ES-I3 (cell line): ENCODE results near the gene CX3CR1.
"Not testable (repeated sequence)": the region's sequence is repeated elsewhere in the genome, so short reads cannot be mapped to it uniquely, and the experiment has no call there.

ENCODE experiments used
- H3K36me3 ChIP-seq: 2 replicates; pipeline ENCODE4 v1.6.1; 2013; ENCODE audit warnings: mild to moderate bottlenecking, low read length, control low read depth, moderate library complexity; ENCODE audit not compliant: insufficient read depth
- H3K4me1 ChIP-seq: 2 replicates; pipeline ENCODE4 v1.6.1; 2013; ENCODE audit warnings: mild to moderate bottlenecking, control low read depth, low read length; ENCODE audit not compliant: insufficient read depth
- H3K9ac ChIP-seq: 2 replicates; pipeline ENCODE4 v1.6.1; 2013; ENCODE audit warnings: low read depth, mild to moderate bottlenecking, low read length, moderate library complexity
- H3K9me3 ChIP-seq: 2 replicates; pipeline ENCODE4 v1.6.1; 2013; ENCODE audit warnings: mild to moderate bottlenecking, low read length, moderate library complexity; ENCODE audit not compliant: control insufficient read depth, insufficient read depth

The CX3CR1 gene

GRCh38 chr3:39234651-39235050, 45.2 kb downstream of the CX3CR1 start:
- H3K9me3 ChIP-seq, result no peaks in the 10 kb centered on the region; the same call in 1 of the 2 replicates

GRCh38 chr3:39232859-39233258, 47.0 kb downstream of the CX3CR1 start:
- Histone ChIP-seq H3K9me3 (no peaks in the 10 kb centered on the region; the same call in 1 of the 2 replicates), H3K36me3 (no peaks in the 10 kb centered on the region), H3K4me1 (no peaks in the 10 kb centered on the region), H3K9ac (no peak overlapping the region)

More at GRCh38 chr3:39234651-39235050, 45.2 kb downstream of the CX3CR1 start:
- Histone ChIP-seq H3K9ac (no peak overlapping the region), H3K4me1 (no peaks in the 10 kb centered on the region), H3K36me3 (no peaks in the 10 kb centered on the region)

DNA sequence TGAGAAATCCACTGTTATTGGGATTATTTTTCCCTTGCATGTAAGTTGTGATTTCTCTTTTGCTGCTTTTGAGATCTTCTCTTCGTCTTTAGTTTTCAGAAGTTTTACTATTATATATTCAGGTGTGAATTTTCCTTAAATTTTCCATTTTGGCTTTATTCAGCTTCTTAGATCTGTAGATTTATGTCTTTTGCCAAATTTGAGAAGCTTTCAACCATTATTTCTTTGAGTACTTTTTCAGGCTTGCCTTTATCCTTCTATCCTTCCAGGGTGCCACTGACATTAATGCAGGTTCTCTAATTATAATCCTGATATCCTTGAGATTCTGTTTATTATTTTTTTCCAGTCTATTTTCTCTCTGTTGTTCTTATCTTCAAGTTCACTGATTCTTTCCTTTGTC, 49.4 kb downstream of the CX3CR1 start:
- no peaks in the 10 kb centered on the region for H3K4me1 ChIP-seq
- H3K9me3 ChIP-seq, result no peaks in the 10 kb centered on the region; the same call in 1 of the 2 replicates
- H3K9ac ChIP-seq, result no peak overlapping the region
- no peaks in the 10 kb centered on the region for H3K36me3 ChIP-seq

- no peaks in the 10 kb centered on the region; the same call in 1 of the 2 replicates for H3K9me3 ChIP-seq
- H3K9ac ChIP-seq, result no peak overlapping the region
These were observed 51.3 kb downstream of the CX3CR1 start for GRCh38 chr3:39228496-39228895.

GRCh38 chr3:39227596-39227995, 52.2 kb downstream of the CX3CR1 start:
- not testable (repeated sequence) for H3K4me1 ChIP-seq, H3K9me3 ChIP-seq, H3K9ac ChIP-seq, H3K36me3 ChIP-seq

More at GRCh38 chr3:39228496-39228895, 51.3 kb downstream of the CX3CR1 start:
- H3K4me1 ChIP-seq, result no peaks in the 10 kb centered on the region
- no peaks in the 10 kb centered on the region for H3K36me3 ChIP-seq

- Histone ChIP-seq H3K36me3 (no peaks in the 10 kb centered on the region), H3K4me1 (no peaks in the 10 kb centered on the region), H3K9ac (no peak overlapping the region), H3K9me3 (no peaks in the 10 kb centered on the region)
These were observed 53.6 kb downstream of the CX3CR1 start for GRCh38 chr3:39226106-39226741.

DNA sequence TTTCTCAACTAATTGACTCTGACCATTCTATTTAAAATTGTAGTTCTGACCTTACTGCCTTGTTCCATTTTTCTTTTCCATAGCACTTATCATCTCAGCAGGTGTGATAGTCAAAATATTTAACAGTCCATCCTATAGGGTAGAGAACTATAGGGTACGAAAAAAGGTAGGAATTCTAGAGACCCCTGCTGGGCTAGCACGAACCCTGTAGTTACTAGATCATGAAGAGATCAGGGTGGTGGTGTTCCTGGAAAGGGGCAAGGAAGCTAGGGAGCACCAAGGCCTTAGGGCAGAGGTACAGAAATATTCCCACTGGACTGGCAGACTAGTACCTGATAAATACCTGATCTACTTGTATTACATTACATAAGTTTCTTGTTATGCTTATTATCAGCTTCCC, 55.5 kb downstream of the CX3CR1 start:
- H3K4me1 ChIP-seq, result no peaks in the 10 kb centered on the region

DNA sequence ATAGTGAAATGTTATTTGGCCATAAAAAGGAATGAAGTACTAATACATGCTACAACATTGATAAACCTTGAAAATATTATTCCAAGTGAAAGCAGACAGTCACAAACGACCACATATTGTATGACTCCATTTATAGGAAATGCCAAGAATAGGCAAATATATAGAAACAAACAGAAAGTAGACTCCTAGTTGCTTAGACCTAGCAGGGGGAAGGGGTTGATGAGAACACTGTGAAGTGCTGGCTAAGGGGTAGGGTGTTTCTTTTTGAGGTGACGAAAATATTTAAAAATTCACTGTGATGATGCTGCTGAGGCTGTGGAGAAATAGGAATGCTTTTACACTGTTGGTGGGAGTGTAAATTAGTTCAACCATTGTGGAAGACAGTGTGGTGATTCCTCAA, 56.9 kb downstream of the CX3CR1 start:
- no peaks in the 10 kb centered on the region for H3K36me3 ChIP-seq
- H3K9ac ChIP-seq, result no peak overlapping the region
- H3K4me1 ChIP-seq, result 0 out of 2 replicates have a peak, but pooled peaks cover 2% of the 10 kb centered on the region

More for the DNA sequence above, 55.5 kb downstream of the CX3CR1 start:
- no peaks in the 10 kb centered on the region for H3K36me3 ChIP-seq
- no peak overlapping the region for H3K9ac ChIP-seq
- H3K9me3 ChIP-seq, result no peaks in the 10 kb centered on the region

DNA sequence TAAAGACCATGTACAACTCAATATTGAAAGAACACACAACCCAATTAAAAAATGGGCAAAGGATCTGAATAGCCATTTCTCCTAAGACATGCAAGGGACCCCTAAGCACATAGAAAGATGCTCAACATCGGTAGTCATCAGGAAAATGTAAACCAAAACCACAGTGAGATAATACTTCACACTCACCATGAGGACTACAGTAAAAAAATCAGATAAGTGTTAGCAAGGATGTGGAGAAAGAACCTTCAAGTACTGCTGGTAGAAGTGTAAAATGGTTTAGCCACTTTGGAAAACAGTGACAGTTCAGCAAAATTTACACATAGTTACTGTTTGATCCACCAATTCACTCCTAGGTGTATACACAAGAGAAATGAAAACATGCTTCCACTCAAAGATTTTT, 57.4 kb downstream of the CX3CR1 start:
- H3K36me3 ChIP-seq, result no peaks in the 10 kb centered on the region
- no peak overlapping the region for H3K9ac ChIP-seq
- H3K4me1 ChIP-seq, result 0 out of 2 replicates have a peak, but pooled peaks cover 3% of the 10 kb centered on the region
- H3K9me3 ChIP-seq, result no peaks in the 10 kb centered on the region

More for the DNA sequence above, 56.9 kb downstream of the CX3CR1 start:
- no peaks in the 10 kb centered on the region for H3K9me3 ChIP-seq

- Histone ChIP-seq H3K36me3 (no peaks in the 10 kb centered on the region), H3K9ac (no peak overlapping the region), H3K4me1 (0 out of 2 replicates have a peak, but pooled peaks cover 3% of the 10 kb centered on the region), H3K9me3 (no peaks in the 10 kb centered on the region)
These were observed 58.7 kb downstream of the CX3CR1 start for GRCh38 chr3:39221141-39221530.

- H3K9ac ChIP-seq, result no peak overlapping the region
These were observed 59.3 kb downstream of the CX3CR1 start for GRCh38 chr3:39220407-39221140.

GRCh38 chr3:39219702-39220101, 60.1 kb downstream of the CX3CR1 start:
- Histone ChIP-seq H3K4me1 (0 out of 2 replicates have a peak, but pooled peaks cover 3% of the 10 kb centered on the region), H3K9ac (no peak overlapping the region), H3K36me3 (no peaks in the 10 kb centered on the region), H3K9me3 (no peaks in the 10 kb centered on the region)

More at GRCh38 chr3:39220407-39221140, 59.3 kb downstream of the CX3CR1 start:
- H3K36me3 ChIP-seq, result no peaks in the 10 kb centered on the region
- 0 out of 2 replicates have a peak, but pooled peaks cover 3% of the 10 kb centered on the region for H3K4me1 ChIP-seq
- no peaks in the 10 kb centered on the region for H3K9me3 ChIP-seq

DNA sequence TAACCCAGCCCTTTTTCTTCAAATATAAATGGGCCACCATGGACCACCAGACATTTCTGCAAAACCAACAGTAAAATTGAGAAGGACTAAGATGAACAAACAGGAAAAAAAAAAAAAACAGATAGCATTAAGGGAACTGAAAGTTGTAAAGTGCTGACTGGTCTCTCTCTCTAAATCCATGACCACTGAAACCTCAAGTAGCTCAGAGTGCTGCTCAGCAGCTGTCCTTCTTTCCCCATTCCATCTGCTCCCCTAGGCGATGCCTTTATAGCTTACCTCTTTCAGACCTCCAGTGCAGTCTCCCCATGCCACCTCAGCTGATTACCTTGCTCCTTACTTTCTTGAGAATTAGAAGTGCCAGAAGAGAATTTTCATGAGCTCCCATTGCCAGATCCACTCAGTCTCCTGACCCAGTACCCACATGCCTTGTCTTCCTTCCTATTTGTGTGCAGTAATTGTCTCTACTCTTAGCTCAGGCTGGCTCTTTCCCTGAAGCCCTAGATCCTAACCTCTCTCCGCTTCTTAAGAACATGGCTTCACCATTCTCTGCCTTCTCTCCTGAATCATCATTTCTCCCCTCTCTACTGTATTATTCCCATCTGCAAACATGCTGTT, 63.6 kb downstream of the CX3CR1 start:
- Histone ChIP-seq H3K9me3 (no peaks in the 10 kb centered on the region), H3K9ac (no peak overlapping the region), H3K4me1 (peaks cover 16% of the 10 kb centered on the region; the same call in 1 of the 2 replicates), H3K36me3 (no peaks in the 10 kb centered on the region)

GRCh38 chr3:39213613-39214012, 66.2 kb downstream of the CX3CR1 start:
- Histone ChIP-seq H3K9ac (no peak overlapping the region), H3K4me1 (peaks cover 26% of the 10 kb centered on the region), H3K9me3 (no peaks in the 10 kb centered on the region)

More at GRCh38 chr3:39213613-39214012, 66.2 kb downstream of the CX3CR1 start:
- H3K36me3 ChIP-seq, result no peaks in the 10 kb centered on the region
